Embryonic facial prominence (tissue), 1 donor: ENCODE results near the gene RANBP3.

Experiments
- DNase-seq: peaks from one replicate; pipeline ENCODE4 v3.0.0-alpha.2; 2016; ENCODE audit errors: extremely low spot score

The RANBP3 gene

DNA sequence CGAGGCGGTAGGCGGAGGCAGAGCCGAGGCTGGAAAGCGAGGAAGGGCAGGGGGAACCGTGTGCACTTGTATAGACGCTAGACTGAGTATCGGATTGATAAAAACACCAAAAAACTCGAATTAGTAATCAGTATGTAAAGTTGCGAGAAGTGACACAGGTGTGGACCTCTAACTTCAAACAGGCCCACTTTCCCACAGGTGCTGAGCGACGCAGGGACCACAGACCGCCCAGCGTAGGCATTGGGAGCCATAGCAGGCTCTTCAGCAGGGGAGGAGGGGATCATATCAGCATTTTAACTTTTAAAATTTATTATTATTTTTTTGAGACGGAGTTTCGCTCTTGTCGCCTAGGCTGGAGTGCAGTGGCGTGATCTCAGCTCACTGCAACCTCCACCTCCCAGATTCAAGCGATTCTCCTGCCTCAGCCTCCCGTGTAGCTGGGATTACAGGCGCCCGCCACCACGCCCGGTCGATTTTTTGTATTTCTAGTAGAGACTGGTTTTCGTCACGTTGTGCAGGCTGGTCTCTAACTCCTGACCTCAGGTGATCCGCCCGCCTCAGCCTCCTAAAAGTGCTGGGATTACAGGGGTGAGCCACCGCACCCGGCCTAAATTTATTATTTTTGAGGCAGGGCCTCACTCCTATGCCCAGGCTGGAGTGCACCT, 72.7 kb downstream of the RANBP3 start:
- DNase-seq: no peak

DNA sequence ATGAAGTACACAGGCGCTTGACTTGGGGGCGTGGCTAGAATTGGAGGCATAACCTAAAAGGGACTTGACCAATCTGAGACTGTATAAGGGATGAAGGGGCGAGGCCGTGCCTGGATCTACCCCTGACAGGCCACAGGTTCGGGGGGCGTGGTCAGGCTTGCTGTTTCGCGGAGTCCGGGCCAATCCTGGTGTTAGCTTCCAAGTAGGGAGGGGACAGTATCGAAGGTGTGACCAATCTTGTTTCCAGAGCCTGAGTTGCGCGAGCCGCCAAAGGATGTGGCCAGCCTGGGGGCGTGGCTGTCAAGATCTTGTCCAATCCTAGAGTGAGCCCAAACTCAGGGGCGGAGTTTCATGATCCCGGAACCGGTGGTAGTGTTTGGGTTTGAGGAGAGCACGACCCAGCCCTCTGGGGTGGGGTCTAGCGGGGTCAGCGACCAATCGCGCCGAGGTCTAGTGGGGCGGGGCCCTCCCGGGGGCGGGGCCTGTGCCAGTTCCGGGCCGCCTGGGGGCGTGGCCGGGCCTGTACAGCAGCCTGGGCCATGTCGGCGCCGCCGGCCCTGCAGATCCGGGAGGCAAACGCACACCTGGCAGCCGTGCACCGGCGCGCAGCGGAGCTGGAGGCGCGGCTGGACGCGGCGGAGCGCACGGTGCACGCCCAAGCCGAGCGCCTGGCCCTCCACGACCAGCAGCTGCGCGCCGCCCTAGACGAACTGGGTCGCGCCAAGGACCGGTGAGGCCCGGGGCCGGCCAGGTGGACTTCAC, 73.4 kb downstream of the RANBP3 start, which contains the start of gene VMAC:
TSS of gene VMAC (plus strand) at position 521 of the 762 bp plus-strand sequence. CDS start at position 540, 19 bp downstream.
- peak; percentile 99 for DNase-seq

DNA sequence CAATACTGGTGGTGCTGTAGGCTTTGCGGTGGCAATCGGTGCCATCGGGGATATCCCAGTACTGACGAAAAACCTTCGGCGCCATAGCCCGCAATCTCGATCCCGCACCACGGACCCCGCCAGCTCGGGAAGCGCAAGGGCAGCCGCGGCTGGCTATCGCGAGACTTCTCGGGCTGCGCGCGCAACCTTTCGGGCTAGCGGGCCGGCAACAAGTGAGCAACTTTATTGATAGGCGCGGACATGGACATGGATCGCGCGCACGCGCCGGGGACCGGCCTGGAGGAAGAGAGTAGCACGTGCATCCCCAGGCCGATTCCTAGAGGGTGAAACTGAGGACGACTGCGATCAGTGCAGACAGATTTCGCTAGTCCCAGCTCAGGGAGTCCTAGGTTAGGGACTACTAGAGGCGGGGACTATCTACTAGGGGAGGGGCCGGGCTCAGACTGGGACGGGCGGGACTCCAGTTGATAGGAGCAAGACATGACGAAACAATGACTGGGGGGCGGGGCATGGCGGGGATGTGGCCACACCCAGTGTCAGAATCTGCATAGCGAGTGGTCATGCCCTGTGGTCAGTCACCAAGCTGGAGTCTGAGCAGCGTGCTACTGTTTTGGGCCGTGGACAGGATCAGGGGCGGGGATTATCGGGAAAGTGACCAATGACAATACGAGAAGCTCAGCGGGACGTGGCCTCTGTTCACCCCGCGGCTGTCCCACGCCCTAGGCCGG, 74.2 kb downstream of the RANBP3 start, which contains the start of gene NDUFA11:
TSS of gene NDUFA11 (minus strand) at position 167 of the 728 bp plus-strand sequence. CDS start at position 85, 82 bp downstream.
- DNase-seq: peak; percentile 90

DNA sequence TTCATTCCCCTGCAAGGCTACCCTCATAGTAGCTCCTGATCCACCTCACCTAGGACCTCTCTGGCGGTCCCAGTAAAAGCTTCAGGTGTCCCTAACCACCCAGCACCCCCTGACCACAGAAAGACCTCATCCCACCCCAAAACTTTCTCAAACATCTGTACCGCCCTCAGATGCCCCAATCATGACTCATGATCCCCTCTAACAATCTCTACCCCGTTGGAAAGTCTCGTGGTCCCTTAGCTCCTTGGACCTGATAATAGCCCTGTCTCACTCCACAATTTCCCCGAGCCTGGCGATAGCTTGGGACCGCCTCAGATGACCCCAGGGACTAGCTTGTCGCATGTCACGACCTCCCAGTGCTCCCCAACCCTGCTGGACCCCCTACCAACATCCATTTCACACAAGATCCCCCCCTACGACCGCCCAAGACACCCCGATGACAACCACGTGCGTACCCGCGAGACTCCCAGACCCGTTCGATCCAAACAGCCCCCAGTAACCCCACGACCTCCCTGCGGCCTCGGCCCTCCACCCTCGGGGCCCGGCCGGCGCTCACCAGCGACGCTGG, 74.8 kb downstream of the RANBP3 start:
- DNase-seq: no peak

DNA sequence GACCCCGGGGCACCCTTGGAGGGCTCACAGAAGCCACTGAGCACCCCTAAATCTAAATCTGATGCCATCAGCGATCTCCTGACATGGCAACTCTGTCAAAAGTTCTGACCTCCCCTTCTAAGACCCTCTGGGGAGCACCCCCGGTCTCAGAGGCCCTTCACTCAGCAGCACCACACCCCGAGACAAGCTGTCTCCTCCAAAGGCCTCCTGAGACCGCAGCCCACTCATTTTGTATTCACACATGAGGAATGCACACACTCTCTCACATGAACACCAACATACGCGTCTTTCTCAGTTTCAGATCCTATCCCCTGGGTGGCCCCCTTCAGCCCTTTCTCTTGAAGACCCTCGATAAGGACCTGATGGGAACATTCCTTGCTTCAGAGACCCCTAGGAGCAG, 77.0 kb downstream of the RANBP3 start:
- no peak for DNase-seq

DNA sequence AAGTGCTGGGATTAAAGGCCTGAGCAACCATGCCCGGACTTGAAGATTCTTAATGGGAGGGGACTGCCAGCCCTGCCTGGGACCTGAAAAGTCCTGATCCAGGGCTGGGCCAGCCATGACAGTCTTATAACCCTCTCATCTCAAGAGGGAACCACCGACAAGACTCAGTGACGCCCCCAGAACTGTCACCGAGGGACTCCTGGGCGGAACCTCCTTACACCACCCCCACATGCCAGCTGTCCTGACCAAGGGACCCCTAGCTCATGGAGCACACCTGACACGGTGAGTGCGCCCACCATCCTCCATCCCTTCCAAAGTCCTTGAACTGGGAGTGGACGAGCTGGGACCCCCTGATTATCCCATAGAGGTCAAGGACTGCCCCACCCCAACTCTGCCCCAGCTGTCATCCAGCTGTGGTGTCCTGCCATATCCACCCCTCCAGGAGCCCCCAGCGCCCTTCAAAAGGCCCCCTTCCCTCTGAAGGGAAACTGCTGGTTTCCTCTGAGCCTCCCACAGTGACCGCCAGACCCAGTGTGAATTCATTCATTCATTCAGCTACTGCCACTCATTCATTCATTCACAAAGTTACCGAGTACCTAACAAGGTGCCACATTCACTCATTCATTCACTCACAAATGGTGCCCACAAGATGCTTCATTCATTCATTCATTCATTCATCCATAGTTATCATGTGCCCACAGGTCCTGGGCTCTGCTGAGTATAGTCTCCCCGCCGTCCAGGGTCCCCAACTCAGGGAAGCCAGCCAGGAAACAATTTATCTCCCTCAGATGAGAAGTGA, 78.0 kb downstream of the RANBP3 start:
- no peak for DNase-seq

DNA sequence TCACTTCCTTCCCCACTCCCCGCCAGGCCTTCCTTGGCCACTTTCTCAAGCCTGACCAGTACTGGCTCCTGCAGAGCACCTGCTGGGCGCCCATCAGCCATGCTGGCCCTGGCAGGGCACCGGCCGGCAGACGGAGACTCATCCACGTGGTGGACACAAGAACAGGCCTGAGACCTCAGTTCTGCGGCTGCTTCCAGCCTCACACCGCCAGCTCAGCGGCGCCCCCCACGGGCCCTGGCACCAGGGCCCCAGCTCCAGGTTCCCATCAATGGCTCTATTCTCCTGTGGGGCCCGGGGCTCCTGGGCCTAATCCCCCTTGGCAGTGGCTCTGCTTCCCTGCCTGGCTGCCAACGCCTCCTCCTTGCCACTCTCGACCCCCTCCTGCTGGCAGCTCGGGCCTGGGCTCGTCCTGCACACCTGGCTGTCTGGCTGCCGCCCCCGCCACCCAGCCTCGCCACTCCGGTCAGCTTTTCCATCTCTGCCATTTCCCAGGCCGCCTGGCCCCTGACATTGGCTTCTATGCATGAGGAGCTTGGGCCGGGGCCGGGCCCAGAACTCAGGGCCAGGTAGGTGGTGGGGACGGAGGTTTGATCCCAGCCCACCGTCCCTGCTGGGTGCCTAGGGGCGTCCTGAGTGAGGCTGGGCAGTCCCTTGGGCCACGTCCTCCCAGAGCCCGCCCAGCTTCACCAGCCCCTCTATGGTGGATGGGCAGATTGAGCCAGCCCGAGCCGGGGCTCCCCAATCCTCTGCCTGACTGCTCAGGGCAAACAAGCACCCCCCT, 80.6 kb downstream of the RANBP3 start:
- no peak for DNase-seq

DNA sequence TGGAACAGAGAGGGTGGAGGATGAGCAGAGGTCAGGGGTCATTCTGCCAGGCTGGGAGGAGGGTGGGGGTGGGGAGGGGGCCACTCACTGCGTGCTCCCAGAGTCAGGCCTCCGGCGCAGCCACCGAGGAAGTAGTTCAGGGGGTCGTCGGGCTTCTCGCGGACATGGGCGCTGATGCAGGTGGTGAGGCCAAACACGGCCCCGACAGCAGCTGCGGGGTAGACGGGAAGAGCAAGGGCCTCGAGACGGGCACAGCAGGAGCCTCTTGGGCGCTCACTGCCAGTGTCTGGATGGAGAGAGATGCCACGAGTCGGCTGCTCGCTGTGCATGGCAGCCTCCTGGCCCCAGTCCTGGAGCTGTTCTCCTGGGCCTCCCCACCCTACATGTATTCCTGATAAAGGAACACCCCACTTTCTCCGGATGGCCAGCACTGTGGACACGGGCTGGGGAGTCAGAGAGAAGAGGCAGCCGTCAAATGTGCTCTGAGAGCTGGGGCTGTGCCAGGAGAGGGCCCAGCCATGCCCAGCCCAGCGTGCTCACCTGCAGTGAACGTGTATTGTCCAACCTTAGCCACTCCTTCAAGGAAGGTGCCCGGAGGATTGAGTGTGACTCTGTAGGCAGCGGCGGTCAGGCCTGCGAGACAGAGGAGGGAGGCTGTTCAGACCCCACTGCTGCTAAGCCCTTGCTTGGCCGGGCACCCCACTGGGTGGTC, 81.4 kb downstream of the RANBP3 start:
- DNase-seq: no peak

DNA sequence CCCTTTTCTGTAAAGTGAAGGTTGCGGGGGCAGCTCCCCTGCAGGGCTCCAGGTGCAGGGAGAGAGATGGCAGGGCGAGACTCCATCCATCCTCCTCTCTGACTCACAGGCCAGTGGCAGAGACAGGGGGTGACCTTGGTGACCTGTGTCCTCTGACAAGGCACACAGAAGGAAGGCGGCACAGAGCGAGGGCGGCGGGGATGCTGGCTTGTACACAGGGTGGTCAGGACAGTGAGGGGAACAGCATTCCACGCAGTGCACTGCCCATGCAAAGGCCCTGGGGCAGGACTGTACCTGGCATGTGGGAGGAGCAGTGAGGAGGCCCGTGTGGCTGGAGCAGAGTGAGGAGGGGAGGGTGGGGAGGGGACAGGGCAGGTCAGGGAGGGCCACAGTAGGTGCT, 82.0 kb downstream of the RANBP3 start:
- DNase-seq: no peak

DNA sequence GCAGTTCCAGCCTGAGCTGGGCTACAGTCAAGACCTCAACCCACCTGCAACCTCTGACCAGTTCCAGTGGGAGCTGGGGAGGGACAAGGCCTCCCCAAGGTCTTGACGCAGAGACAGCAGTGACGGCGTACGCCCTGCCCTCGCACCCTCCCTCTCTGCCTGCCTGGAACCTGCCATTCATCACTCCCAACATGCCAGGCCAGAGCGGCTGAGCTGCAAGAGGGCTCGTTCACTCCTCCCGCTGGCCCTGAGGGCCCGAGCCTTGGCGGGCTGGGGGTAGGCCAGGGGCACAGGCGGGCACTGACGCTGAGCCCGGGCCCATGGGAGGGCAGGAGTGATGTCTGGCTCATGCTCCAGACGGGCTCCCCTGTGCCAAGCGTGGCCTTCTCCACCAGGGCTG, 82.5 kb downstream of the RANBP3 start:
- no peak for DNase-seq

DNA sequence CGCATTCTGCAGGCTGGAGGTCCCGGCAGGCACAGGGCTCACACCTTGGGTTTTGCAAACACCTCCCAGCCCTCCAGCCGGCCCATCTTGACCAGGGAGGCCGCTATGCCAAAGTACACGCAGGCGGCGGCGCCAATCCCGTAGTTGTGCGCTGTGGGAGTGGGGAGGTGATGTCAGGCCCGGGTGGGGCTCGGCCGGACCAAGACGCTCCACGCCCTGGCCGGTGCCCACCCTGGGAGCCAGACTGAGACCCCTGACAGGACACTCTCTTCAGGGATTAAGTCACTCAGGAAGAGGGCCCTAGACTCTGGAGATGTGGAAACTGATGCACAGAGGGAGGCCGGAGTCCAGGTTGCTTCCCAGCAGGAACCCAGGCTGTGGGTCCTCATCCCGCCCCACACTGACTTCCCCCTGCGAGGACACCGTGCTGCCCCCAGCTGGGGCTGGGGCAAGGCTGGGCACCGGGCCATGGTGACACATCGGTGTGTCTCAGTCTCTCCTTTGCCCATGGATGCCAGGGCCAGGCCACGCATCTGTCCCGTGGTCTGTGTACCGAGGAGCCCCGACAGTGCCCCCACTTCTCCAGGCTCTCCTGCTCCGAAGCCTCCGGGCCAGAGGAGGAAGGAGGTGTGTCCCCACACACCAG, 83.1 kb downstream of the RANBP3 start:
- no peak for DNase-seq

DNA sequence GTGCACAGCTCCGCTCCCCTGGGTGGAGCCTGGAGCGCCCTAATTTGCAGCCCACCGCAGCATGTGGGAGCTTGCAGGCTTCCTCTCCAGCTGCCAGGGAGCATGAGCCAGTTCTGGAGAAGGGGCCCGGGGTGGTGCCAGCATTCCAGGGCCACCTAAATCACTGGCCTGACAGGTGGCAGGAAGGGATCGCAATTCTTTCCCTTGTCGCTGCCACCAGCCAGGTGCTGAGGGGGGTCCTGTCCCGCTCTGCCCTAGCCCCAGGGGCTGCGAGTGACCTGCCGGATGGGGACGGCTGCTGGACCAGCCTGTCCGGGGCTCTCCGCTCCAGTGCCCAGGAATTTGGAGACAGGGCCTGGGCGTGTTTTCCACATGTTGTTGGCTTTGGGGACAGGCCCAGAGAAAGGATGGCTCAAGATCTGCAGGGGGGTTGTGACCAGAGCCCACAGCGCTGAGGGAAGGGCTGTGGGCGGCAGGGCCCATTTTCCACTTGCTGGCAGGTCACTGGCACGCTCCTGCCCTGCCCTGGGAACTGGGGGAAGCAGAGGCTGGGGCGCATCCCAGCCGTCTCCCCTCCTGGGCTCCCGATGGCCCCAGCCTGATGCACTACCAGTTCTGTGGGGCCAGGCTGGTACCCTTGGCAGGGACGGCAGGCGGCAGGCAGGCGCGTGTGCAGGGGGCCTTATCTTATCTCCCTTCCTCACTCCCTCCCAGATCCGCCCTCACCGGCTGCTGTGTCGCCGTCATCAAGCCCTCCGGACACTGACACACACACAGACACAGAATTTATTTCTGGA, 83.8 kb downstream of the RANBP3 start:
- no peak for DNase-seq

DNA sequence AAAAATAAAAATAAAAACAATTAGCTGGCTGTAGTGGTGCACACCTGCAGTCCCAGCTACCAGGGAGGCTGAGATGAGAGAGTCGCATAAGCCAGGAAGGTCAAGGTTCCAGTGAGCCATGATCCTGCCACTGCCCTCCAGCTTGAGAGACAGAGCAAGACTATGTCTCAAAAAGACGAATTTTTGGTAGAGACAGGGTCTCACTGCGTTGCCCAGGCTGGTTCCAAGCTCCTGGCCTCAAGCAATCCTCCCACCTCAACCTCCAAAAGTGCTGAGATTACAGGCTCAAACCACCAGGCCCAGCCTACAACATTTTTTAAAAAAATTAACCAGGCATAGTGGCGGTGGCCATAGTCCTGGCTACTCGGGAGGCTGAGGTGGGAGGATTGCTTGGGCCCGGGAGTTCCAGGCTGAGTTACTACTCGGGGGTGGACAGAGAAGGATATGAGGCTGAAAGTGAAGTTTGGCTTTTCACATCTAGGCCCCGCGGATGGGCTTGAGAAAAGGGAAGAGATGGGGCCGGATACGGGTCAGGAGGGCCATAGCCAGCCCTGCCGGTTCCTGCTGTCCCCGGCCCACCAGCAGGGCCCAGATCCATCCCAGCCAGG, 84.5 kb downstream of the RANBP3 start:
- DNase-seq: no peak

DNA sequence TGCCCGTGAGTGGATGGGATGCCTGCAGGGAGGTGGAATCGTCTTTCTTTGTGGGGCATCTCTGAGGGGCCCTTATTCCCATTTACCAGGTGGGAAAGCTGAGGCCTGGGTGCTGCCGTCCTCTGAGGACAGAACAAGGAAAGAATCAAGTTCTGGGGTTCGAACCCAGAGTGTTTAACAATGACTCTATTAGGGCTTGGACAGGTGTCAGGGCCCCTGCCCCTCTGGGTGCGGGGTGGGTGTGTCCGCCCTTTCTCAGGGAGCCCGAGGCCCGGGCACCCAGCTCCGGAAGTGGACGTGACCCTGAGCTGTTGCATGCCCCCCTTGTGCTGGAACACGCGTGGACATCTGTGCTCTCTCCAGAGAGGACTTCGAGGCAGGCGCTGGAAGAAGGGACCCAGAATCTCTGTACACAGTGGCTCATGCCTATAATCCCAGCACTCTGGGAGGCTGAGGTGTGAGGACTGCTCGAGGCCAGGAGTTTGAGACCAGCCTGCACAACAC, 85.1 kb downstream of the RANBP3 start:
- DNase-seq: no peak

DNA sequence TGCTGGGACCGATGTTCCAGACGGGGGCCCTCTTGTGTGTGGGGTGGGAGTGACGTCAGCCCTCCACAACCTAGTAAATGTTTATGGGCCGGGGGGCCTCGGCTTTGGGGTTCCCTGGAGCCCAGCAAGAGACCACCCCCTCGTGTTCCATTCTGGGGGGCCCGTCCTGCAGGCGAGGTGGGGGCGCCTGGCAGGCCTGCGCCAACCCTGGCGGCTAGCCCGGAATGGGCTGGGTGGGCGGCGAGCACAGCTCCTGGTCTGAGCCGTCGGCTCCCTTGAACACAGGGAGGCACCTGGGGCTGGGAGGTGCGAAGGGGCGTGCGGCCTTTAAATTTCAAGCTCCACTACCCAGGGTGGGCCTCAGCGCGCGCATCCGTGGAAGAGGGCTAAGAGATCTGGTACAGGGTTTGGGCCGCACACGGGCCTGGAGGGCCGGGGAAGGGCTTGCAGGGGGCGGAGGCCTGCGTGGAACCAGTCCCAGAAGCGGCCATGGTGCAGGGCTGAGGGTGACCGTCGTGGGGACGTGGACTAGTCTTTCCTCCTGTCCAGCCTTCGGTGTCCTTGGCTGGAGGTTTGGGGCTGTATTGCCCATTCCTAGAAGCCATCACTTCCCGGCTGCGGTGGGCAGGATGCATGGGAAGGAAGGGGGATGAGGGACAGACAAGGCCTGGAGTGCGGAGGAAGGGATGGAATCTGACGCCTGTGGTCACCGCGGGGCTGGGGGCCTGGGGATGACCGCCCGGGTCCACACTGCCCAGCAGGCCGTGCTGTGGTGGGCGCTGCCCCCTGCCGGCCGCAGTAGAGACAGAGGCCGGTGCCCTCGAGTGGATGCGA, 85.8 kb downstream of the RANBP3 start:
- no peak for DNase-seq

DNA sequence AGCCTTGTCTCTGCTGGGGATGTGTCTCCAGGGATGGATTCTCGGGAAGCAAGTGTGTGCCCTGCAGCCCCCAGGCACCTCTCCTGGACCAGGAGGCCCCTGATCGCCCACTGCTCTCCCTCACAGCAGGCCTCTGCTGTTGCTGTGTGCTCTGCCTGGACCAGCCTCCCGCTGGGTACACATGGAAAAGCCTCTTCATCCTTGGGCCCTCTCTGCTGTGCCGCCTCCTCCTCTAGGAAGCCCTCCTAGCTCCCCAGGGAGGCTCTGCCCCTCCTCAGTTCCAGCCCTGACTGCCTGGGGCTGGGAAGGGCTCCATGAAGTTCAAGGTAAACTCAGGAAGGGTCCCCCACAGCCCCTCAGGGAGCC, 86.4 kb downstream of the RANBP3 start:
- no peak for DNase-seq

DNA sequence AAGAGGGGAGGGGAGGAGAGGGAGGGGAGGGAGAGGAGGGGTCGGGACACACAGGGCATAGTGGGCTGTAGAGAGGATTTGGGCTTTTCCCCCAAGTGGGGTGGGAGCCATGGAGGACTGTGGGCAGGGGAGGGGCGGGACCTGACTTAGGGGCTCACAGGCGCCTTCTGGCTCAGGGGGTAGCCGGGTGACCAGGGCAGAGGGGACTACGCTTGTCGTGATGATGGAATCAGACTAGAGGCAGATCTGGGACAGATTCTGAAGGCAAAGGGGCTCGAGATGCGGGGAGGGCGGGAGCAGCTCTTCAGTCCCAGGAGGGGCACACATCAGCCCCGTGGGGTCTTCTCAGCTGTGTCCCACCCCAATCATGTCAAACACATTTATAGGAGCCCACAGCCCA, 87.8 kb downstream of the RANBP3 start:
- DNase-seq: no peak
